Activated T-cell treated with anti-CD3 and anti-CD28 coated beads for 24 hours (primary cell): ENCODE results near the gene ENHO.
A peak's percentile ranks its signal among the peaks of the same experiment; 100 is the strongest.
"Not testable (repeated sequence)": the region's sequence is repeated elsewhere in the genome, so short reads cannot be mapped to it uniquely, and the experiment has no call there.

ENCODE experiments used
- DNase-seq: peaks from one replicate; pipeline ENCODE4 v3.0.0-alpha.2; 2020; ENCODE audit warnings: low read depth

ENHO gene

DNA sequence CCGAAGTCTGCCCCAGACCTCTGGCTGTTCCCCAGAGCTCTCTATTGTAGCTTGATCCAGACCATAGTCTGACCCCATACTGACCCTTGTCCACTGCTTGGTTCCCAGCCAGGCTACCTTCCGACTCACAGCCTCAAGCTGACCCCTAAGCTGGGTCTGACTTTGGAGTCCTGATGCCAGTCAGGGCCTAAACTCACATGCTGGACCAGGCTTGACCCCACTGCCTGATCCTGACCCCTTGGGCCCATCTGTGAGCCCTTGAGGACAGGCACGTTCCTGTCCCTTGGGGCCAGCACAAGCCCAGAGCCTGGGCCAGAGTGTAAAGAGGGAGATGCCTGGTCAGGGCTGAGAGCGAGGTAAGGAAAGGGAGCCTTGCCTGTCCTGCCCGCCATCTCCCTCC lies 32.7 kb upstream of the ENHO start:
- DNase-seq, result no peak

DNA sequence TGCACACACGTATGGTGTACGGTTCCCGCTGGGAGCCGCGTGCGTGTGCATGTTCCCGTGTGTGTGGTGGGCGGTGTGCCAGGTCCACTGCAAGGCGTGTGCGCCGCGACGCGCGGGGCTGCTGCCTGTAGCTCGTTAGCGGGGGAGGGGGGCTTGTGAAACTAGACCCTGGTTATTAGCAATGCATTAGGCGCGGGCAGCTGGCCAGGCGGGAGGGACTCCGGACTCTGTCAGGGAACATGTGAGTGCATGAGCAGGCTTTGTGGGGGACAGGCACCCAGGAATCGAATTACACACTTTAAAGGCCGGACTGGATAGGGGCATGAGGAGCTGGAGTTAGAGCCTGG lies 32.2 kb upstream of the ENHO start:
- no peak for DNase-seq

DNA sequence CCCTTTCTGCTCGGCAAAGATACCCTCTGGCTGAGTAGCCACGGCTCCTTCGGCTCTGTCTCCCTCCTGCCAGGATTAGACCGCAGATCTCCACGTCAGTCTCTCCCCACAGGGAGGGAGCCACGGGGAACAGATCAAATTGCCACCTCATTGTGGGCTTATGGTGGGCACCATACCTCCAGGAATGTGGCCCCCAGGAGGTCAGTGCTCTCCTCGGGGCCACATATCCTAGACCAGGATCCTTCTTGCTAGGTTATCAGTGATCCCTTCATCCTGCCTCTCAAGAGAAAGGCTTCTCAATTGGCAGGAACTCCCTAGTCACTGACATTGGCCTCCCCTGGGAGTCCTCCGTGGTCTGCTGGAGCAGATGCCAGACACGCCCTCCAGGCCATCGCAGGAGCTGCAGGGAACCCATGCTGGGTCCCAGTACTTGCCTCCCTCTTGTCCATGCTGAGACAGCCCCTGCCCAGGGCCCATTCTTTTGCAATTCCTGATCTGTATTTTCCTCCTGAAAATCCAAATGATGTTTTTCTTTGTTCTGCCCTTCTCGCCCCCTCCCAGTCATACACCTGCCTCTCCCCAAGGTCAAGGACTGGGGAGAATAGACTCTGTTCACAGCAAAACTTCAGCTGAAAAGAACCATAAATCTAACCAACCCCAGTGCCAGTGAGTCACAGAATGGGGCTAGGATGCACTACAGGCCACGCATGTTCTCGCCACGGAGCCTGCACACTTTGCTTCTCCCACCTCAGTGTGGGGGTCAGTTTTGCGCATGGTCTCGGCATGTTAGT lies 31.6 kb upstream of the ENHO start:
- DNase-seq, result no peak

DNA sequence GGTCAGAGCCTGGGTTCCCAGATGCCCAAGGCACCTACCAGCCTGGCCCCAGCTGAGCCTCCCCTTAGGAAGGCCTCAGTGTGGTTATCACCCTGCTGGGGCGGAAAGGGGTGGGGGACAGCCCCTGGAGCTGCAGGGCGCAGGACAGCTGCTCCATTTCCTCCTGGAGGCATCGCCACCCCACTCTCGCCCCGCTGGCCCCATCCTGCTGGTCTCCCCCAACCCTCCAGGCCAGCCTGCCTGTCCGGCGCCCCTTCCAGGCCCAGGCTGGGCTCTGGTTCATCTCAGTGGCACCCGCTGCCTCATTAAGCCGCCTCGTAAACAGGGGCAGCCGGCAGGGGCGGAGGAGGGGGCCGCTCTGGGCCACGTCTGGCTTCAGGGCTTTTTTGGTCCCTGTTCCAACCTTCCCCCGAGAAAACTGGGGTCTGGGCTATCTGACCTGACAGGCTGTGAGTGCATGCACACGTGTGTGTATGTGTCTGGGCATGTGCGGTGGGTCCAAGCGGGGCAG lies 30.8 kb upstream of the ENHO start:
- no peak for DNase-seq

DNA sequence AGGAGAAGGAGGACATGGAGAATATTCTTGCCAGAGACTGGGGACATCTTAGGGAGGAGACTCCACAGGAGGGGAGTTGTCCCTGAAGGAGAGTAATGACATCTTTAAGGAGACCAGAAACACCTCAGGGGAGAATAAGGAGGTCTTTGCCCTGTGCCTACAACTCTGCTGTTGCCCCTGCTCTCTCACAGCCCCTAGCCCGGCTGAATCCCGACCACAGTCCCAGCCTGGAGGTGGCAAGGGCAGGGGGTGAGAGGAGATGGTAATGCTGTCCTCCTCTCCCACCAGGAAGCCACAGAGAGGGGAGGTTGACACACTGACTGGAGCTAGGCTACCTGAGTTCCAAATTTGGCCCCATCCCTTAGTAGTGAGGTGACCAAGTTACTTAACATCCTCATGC lies 30.2 kb upstream of the ENHO start:
- no peak for DNase-seq

DNA sequence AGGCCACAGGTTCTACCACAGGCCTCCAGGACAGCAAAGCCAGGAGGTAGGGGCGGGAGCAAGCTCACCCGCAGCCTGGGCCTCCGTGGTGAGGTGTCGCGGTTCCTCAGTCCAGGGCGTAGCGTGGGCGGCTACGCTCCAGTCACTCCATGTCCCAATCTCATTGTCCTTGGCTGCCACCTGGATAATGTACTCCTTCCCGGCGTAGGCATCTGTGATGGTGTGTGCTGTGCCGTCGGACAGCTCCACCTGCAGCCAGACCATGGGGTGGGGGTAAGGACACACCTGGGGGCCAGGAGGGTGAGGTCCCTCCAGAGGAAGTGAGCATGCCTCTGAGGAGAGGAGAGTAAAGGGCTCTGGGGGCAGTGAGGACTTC lies 29.8 kb upstream of the ENHO start:
- no peak for DNase-seq

- no peak for DNase-seq
These were observed 29.2 kb upstream of the ENHO start for GRCh38 chr9:34551751-34552605.

GRCh38 chr9:34550681-34551270 lies 28.0 kb upstream of the ENHO start:
- DNase-seq, result no peak

GRCh38 chr9:34550016-34550680 lies 27.4 kb upstream of the ENHO start:
- DNase-seq, result no peak

DNA sequence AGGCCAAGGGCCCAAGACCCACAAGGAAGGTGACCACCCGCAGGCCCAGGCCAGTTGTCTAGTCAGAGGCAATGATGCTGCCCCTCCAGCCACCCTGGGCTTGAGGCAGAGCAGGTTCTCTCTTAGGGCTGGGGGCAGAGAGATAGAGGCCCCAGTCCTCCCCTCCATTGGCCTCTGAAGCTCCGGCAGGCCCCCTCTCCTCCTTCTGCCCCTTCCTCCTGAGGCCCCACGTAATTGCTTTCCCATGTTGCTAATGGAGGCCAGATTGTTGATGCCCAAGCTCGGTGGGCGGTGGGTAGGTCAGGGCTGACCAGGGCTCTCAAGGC lies 26.6 kb upstream of the ENHO start:
- no peak for DNase-seq

GRCh38 chr9:34547960-34548611 lies 25.3 kb upstream of the ENHO start:
- peak; percentile 10 for DNase-seq

DNA sequence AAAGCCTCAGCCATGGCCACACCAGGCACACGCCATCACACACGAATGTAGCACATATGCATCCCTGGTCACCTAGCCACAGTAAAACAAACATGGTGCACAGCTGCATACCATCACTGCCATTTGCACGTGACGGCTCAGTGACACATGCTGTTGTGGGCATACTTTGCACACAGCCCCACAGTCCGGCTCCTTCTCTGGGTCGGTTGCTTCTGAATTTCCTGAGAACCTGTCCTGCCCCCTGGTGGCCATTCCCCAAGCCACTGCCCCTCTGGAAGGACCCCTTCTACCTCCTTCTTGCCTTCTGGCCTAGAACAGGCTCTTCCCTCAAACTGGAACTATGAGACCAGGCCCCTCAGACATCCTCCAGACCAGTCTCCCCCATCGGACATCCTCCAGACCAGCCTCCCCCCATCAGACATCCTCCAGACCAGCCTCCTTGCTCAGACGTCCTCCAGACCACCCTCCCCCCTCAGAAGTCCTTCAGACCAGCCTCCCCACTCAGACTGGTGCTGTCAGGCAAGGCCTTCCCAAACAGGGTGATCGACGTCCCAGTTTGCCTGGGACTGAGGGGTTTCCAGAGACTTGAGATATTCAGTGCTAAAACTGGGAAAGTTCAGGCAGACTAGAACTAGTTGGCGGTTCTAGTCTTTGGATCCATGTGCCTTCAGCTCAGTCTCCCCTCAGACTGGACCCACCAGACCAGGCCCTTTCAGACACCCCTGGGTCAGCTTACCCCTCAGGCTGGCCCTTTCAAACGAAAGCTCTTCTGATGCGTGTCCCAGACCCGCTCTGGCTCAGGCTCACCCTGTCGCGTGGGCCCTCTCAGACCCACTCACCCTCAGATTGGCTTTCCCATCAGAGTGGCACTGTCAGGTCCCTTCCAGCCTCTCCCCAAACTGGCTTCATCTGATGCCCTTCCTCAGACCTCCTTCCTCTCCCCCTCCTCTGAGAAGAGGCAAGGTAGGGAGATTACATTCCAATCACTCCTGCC lies 24.3 kb upstream of the ENHO start:
- peak; percentile 36 for DNase-seq

DNA sequence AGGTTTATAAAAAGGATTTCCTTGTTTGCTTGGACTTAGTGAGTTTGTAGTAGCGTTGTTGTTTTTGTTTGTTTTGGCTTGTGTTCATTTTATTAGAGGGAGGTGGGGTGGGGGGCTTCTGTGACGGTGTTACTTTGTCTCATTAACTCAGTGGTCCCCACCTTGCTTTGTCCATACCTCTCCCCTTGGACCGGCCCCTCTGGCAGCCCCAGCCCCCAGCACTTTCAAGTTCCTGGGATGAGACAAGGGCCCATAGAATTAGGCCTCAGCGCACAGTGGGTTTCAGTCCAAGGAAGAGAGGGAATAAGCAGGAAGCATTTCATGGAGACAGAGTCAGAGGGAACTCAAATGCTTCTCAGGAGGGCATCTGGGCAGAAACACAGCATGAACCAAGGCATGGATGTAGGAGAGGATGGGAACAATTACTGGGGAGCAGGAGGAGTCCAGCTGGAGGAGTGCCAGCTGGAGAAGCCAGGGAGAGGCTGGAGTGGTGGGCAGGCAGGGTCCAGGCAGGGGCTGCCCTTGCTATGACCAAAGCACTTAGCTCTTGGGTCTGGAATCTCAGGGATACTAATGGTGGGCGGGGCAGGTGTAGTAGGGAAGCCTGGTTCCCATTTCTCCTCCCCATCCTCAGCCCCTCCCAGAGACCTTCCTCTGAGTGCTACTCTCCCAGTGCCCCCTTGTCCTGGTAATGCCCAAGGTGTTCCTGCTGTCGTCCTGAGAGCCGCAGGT lies 23.5 kb upstream of the ENHO start:
- DNase-seq, result no peak

DNA sequence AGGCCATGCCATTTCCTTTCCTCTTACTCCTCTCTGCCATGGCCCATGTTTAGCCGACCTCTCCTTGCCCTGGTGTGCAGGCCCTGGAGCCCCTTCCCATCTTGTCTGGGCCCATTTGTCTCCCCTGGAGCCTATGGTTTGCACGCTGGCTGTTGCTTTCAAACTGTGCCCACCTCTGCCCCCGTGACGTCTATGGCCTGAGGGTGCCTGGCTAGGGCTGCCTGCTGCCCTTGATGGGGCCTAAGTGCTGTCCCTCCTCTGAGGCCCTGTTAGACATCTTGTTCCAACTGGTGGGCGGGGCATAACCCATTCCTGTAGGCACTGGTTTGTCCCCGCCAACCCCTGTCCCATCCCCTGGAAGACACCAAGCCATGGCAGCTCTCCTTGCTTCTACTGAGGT lies 22.7 kb upstream of the ENHO start:
- DNase-seq, result no peak

DNA sequence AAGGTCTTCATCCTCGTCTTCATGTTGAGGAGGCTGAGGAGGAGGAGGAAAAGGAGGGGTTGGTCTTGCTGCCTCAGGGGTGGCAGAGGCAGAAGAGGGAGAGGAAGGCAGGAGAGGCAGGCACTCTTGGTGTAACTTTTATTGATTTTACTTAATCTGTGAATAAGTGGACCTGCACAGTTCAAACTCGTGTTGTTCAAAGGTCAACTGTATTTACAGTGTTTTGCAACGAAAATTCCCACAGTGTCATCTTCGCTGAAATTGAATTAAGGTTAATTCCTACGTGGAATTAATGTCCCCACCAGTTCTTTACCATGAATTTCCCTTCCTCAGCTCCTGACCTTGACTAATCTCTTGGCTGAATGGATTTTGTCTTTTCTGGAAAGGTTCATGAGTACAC lies 21.2 kb upstream of the ENHO start:
- DNase-seq, result no peak

DNA sequence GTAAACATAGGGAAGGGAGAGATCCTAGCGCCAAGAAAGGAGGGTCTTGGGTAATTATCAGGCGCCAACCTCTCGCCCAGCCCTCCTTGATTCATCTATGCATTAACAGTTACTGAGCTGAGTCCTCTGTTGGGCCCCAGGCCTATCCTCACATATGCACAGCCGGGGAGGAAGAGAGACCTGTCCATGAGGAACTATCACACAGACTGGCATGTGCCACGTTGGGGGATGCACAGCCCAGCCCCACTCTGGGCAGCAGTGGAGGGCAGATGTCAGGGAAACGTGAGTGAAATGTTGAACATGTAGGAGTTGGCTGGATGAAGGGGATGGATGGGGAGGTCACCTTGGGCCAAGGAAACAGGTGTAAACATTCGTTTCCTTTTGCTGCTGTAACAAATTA lies 18.8 kb upstream of the ENHO start:
- DNase-seq, result no peak

DNA sequence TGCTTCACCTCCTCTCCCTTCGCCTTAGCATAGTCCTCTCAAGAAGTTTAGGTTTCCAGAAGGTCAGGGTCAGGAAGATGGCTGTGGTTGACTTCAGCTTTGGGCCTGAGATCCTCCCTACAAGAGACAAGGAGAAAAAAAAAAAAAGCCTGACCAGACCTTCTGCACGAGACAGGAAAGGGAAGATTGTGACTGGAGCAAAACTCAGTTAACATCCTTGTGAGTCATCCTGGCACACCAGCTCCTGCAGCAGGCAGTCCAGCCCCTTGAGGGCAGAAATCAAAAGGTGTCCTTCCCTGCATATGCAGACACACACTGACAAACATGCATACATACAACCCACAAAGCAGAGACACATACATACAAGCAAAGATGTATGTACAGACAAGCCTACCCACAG lies 18.0 kb upstream of the ENHO start:
- no peak for DNase-seq

DNA sequence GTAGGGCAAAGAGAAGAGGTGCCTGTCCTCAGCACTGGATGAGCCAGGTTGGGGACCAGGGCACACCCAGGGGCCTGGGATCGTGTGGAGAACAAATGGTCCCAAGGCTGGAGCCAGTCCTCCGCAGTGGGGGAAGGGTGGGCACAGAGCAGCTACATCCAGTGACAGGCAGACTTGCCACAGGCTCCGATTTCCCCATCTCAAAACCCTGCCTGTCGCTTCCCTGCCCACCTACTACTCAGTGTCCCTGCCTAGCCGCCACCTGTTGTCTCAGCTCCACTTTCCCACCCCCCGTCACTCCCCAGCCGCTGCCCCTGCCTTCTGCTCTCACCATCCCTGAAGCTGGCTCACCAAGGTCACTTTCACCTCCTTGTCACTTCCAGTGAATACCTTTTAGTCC lies 13.9 kb upstream of the ENHO start:
- DNase-seq, result no peak

DNA sequence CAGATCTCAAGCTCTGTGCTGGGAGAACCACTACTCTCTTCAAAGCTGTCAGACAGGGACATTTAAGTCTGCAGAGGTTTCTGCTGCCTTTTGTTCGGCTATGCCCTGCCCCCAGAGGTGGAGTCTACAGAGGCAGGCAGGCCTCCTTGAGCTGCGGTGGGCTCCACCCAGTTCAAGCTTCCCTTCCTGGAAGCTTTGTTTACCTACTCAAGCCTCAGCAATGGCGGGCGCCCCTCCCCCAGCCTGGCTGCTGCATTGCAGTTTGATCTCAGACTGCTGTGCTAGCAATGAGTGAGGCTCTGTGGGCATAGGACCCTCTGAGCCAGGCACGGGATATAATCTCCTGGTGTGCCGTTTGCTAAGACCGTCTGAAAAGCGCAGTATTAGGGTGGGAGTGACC lies 9.3 kb upstream of the ENHO start:
- DNase-seq, result not testable (repeated sequence)

DNA sequence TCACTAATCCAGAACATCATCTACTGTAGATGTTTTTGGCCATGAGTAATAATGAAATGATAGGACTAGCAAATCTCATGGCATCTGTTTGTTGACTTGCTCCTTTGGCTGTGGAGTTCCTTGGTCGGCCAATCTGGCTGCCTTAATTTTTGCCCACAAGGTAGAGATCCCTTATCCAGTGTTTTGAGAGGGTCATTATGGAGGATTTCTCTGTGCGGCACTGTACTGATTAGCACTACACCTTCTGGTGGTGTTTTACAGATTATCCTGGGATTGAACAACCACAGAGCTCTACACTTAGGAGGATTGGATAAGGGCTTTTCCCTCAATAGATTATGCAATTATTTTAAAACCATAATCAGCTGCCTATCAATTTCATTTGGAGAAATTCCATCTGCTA lies 3.2 kb upstream of the ENHO start:
- no peak for DNase-seq
